Thoracic aorta (tissue), 2 donors: ENCODE data around the gene RHOBTB3. TPM values are rescaled to one million over a fixed set of nuclear protein-coding genes. Genes with fewer than 3 reads are reported as not detected.
"Not testable (repeated sequence)": the region's sequence is repeated elsewhere in the genome, so short reads cannot be mapped to it uniquely, and the experiment has no call there.

Experiments used
- ATAC-seq: fragments of 150-250 bp; one replicate; pipeline ENCODE4 v1.8.0; 2017; ENCODE audit warnings: low read depth; ENCODE audit not compliant: insufficient number of reproducible peaks, low FRiP score
- DNase-seq: peaks from one replicate; pipeline ENCODE4 v3.0.0-alpha.2; 2020; ENCODE audit warnings: low spot score
- H3K27ac ChIP-seq, 2 donors: fragments of 200-600 bp; sonication (generic); 1 replicate in 1 of 2; 2 replicates in 1 of 2; pipeline ENCODE4 v1.5.1; 2016; ENCODE audit warnings: mild to moderate bottlenecking in 2 of 2, moderate library complexity in 2 of 2
- H3K27me3 ChIP-seq: fragments of 200-600 bp; sonication (generic); replicated peaks from 2 replicates; pipeline ENCODE4 v1.6.0; 2016; ENCODE audit warnings: mild to moderate bottlenecking; ENCODE audit not compliant: insufficient read depth
- H3K36me3 ChIP-seq: fragments of 200-600 bp; sonication (generic); one replicate; pipeline ENCODE4 v1.5.1; 2016
- H3K4me1 ChIP-seq, 2 donors: fragments of 200-600 bp; sonication (generic); 1 replicate in 1 of 2; 2 replicates in 1 of 2; pipeline versions ENCODE4 v1.5.1 to v1.6.0; 2016; ENCODE audit warnings: low read depth in 2 of 2, mild to moderate bottlenecking in 1 of 2; ENCODE audit not compliant: control insufficient read depth in 1 of 2
- H3K4me3 ChIP-seq: fragments of 200-600 bp; sonication (generic); 2 replicates; pipeline ENCODE4 v1.5.1; 2016; ENCODE audit warnings: mild to moderate bottlenecking
- H3K9me3 ChIP-seq: fragments of 200-600 bp; sonication (generic); 2 replicates; pipeline ENCODE4 v1.5.1; 2016
- CTCF ChIP-seq: fragments of 200-600 bp; sonication (generic); IDR thresholded peaks from one replicate; pipeline ENCODE4 v1.5.1; 2019; ENCODE audit warnings: antibody characterized with exemption
- total RNA-seq, 2 donors: library from RNA; depleted of rRNA; stranded (reverse); fragments of >200 nt; gene quantifications; one replicate each; pipeline versions ENCODE4 v1.1.0 to v1.2.3, GENCODE V29; 2016

Gene RHOBTB3
- total RNA-seq, 2 donors from 2014 or later: 34.1 to 71.2 TPM

- Histone ChIP-seq H3K9me3 (no peaks in the 10 kb centered on the region), H3K36me3 (no peaks in the 10 kb centered on the region), H3K4me3 (no peak overlapping the region), H3K27me3 (no peaks in the 10 kb centered on the region), H3K4me1 (peaks cover 0 to 10% of the 10 kb centered on the region in 2 donors), H3K27ac (no peak overlapping the region)
- TF ChIP-seq CTCF: no peak
- DNase-seq (no peak), ATAC-seq (no peak)
Observed at GRCh38 chr5:95830226-95830625, 99.1 kb downstream of the RHOBTB3 start.

- Histone ChIP-seq H3K27ac (no peak overlapping the region), H3K4me3 (no peak overlapping the region), H3K27me3 (no peaks in the 10 kb centered on the region), H3K36me3 (no peaks in the 10 kb centered on the region), H3K9me3 (no peaks in the 10 kb centered on the region), H3K4me1 (peaks cover 5 to 26% of the 10 kb centered on the region in 2 donors)
- ATAC-seq: no peak
- no peak for DNase-seq
- TF ChIP-seq CTCF: no peak
Observed at GRCh38 chr5:95832664-95833063, 101.5 kb downstream of the RHOBTB3 start.

- TF ChIP-seq CTCF: no peak
- ATAC-seq (no peak), DNase-seq (no peak)
- peak overlapping the region; percentile 83 to 91 for H3K27ac ChIP-seq
- H3K4me3 ChIP-seq: peak overlapping the region; percentile 79
- H3K9me3 ChIP-seq: no peaks in the 10 kb centered on the region
- no peaks in the 10 kb centered on the region for H3K27me3 ChIP-seq
- no peaks in the 10 kb centered on the region for H3K36me3 ChIP-seq
- H3K4me1 ChIP-seq: peaks cover 5 to 26% of the 10 kb centered on the region in 2 donors
Observed at GRCh38 chr5:95835682-95836385, 104.7 kb downstream of the RHOBTB3 start.

- Histone ChIP-seq H3K27me3 (no peaks in the 10 kb centered on the region), H3K9me3 (no peaks in the 10 kb centered on the region), H3K27ac (peak overlapping the region; percentile 59 to 91), H3K36me3 (no peaks in the 10 kb centered on the region), H3K4me3 (peak overlapping the region; percentile 79), H3K4me1 (peaks cover 5 to 31% of the 10 kb centered on the region in 2 donors)
- ATAC-seq (no peak), DNase-seq (no peak)
- no peak for TF ChIP-seq CTCF
Observed at GRCh38 chr5:95836544-95836943, 105.4 kb downstream of the RHOBTB3 start.

GRCh38 chr5:95836971-95837370, 105.8 kb downstream of the RHOBTB3 start:
- not testable (repeated sequence) for H3K4me3 ChIP-seq, H3K27me3 ChIP-seq, H3K36me3 ChIP-seq, ATAC-seq, H3K9me3 ChIP-seq, DNase-seq
- Histone ChIP-seq H3K27ac (peak overlapping the region; percentile 59 to 91), H3K4me1 (peaks cover 5 to 34% of the 10 kb centered on the region in 2 donors)

- no peak for ATAC-seq
- Histone ChIP-seq H3K4me1 (peaks cover 8 to 38% of the 10 kb centered on the region in 2 donors), H3K9me3 (no peaks in the 10 kb centered on the region), H3K27ac (no peak overlapping the region), H3K27me3 (no peaks in the 10 kb centered on the region), H3K4me3 (no peak overlapping the region), H3K36me3 (no peaks in the 10 kb centered on the region)
- no peak for DNase-seq
- no peak for TF ChIP-seq CTCF
Observed at GRCh38 chr5:95837492-95837891, 106.4 kb downstream of the RHOBTB3 start.
